ENCODE measurements around the gene HNRNPR. TPM values are rescaled to one million over a fixed set of nuclear protein-coding genes. Genes with fewer than 3 reads are reported as not detected.
"Not testable (repeated sequence)": the region's sequence is repeated elsewhere in the genome, so short reads cannot be mapped to it uniquely, and the experiment has no call there.

Gene HNRNPR
- total RNA-seq, 4 donors from 2014 or later: 59.8 to 75.7 (median 69.4) TPM

DNA sequence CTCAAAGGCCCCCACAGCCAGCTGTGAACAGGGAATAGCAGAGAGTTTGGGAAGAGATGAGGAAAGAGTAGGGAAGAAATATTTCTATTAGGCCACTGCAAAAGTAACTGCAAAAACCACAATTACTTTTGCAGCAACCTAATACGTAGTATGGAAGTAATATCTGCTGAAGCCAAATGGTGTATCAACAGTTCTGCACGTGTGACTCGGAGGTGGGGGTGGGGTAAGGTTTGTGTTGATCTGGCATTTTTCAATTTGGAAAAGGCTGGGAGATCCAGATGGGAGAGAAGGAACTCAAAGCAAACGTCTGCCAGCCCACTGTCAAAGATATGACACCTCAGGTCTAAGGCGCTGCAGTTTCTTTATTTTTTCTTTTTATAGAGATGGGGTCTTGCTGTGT lies 36.6 kb upstream of the HNRNPR start:
- intact Hi-C loops (cut with DNase I): no loop called here
- TF ChIP-seq, protein P1, sequence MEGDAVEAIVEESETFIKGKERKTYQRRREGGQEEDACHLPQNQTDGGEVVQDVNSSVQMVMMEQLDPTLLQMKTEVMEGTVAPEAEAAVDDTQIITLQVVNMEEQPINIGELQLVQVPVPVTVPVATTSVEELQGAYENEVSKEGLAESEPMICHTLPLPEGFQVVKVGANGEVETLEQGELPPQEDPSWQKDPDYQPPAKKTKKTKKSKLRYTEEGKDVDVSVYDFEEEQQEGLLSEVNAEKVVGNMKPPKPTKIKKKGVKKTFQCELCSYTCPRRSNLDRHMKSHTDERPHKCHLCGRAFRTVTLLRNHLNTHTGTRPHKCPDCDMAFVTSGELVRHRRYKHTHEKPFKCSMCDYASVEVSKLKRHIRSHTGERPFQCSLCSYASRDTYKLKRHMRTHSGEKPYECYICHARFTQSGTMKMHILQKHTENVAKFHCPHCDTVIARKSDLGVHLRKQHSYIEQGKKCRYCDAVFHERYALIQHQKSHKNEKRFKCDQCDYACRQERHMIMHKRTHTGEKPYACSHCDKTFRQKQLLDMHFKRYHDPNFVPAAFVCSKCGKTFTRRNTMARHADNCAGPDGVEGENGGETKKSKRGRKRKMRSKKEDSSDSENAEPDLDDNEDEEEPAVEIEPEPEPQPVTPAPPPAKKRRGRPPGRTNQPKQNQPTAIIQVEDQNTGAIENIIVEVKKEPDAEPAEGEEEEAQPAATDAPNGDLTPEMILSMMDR (IDR thresholded peaks at IDR 0.05): no peak
- TF ChIP-seq EP300 (IDR thresholded peaks at IDR 0.05): no peak
- no peak for TF ChIP-seq POLR2AphosphoS5 (IDR thresholded peaks at IDR 0.05)
- TF ChIP-seq POLR2A (IDR thresholded peaks at IDR 0.05; ENCODE audit: low read depth): no peak
- DNase-seq (ENCODE audit: extremely low spot score): no peak
- Histone ChIP-seq H3K4me1 (peaks cover 23 to 54% (median 41%) of the 10 kb centered on the region in 4 donors), H3K27ac (replicated peaks in 1 of 4) (peak overlapping the region in 1 of 4 donors; percentile 33), H3K9me3 (no peaks in the 10 kb centered on the region), H3K36me3 (peaks cover 7 to 37% (median 15%) of the 10 kb centered on the region in 4 donors), H3K4me3 (no peak overlapping the region), H3K27me3 (no peaks in the 10 kb centered on the region)
- 46% methylated on average over 5 of the region's 5 CpGs for WGBS

DNA sequence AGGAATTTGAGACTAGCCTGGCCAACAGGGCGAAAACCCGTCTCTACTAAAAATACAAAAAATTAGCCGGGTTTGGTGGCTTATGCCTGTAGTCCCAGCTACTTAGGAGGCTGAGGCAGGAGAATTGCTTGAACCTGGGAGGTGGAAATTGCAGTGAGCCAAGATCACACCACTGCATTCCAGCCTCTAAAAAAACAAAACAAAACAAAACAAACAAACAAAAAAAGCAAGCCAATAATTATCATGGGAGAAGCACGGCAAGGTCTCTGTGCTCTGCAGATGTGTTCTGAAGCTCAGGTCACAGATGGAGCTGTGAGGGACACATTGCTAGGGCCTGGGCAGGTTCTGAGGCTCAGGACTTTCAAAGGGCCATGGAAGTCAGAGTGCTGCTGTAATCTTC lies 36.2 kb upstream of the HNRNPR start:
- 70% methylated on average over 4 of the region's 4 CpGs for WGBS
- H3K4me3 ChIP-seq; DNase-seq (ENCODE audit: extremely low spot score); intact Hi-C loops (cut with DNase I); H3K9me3 ChIP-seq; H3K27me3 ChIP-seq: not testable (repeated sequence)
- Histone ChIP-seq H3K4me1 (peaks cover 23 to 51% (median 41%) of the 10 kb centered on the region in 4 donors), H3K36me3 (peaks cover 7 to 32% (median 15%) of the 10 kb centered on the region in 4 donors), H3K27ac (replicated peaks in 1 of 4) (peak overlapping the region in 1 of 4 donors; percentile 33)

DNA sequence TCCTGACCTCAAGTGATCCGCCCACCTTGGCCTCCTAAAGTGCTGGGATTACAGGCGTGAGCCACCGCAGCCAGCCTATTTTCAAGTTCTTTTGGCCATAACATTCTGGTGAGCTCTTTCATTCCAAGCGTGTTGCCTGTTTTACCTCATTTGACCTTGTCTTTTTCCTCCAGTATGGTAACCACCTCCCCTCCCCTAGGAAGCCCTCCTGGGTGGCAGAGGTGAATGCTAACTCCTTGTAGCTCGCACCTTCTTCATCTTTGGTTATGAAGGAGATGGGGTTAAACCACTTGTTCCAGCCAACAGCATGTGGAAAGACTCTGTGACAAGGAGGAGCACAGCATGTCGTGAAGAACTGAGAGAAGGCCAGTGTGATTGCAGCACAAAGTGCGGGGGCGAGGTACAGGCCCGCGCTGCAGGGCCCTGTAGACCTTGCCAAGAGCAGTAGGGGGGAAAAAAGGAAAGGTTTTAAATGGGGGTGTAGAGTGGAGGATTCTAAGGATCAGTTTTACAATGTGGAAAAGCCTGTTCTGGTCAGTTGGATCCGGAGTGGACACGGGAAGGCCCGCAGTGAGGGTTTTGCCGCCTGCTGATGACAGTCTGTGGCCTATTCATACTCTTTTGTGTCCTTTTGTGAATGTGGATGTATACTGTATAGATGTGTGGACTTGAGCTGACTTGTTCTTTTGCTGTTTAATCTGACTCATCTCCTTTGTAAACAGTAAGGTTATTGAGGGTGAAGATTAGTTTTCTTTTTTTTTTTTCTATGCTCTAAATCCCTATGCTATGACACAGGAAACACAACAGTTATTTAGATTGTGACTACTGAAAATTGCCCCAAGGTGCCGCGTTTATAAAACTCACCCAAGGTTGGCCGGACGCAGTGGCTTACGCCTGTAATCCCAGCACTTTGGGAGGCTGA lies 33.1 kb upstream of the HNRNPR start:
- H3K36me3 ChIP-seq: peaks cover 7 to 16% (median 8%) of the 10 kb centered on the region in 4 donors
- TF ChIP-seq EP300 (IDR thresholded peaks at IDR 0.05) (no peak), POLR2A (IDR thresholded peaks at IDR 0.05; ENCODE audit: low read depth) (no peak), POLR2AphosphoS5 (IDR thresholded peaks at IDR 0.05) (peak; percentile 24 to 44)
- TF ChIP-seq, protein P1 (IDR thresholded peaks at IDR 0.05): no peak
- H3K27ac ChIP-seq (replicated peaks in 1 of 4): peak overlapping the region; percentile 60 to 82 (median 74)
- intact Hi-C loops (cut with DNase I): no loop called here
- H3K4me3 ChIP-seq: no peak overlapping the region
- no peaks in the 10 kb centered on the region for H3K27me3 ChIP-seq
- H3K4me1 ChIP-seq: peaks cover 13 to 34% (median 28%) of the 10 kb centered on the region in 4 donors
- no peak for DNase-seq (ENCODE audit: extremely low spot score)
- no peaks in the 10 kb centered on the region for H3K9me3 ChIP-seq
- WGBS: 53% methylated on average over 19 of the region's 19 CpGs

GRCh38 chr1:23374079-23374735 lies 30.1 kb upstream of the HNRNPR start:
- intact Hi-C loops (cut with DNase I); DNase-seq (ENCODE audit: extremely low spot score); H3K36me3 ChIP-seq; H3K27ac ChIP-seq (replicated peaks in 1 of 4); H3K4me3 ChIP-seq; H3K27me3 ChIP-seq; H3K9me3 ChIP-seq: not testable (repeated sequence)
- peaks cover 36 to 62% (median 55%) of the 10 kb centered on the region in 4 donors for H3K4me1 ChIP-seq
- 92% methylated on average over 12 of the region's 12 CpGs for WGBS

DNA sequence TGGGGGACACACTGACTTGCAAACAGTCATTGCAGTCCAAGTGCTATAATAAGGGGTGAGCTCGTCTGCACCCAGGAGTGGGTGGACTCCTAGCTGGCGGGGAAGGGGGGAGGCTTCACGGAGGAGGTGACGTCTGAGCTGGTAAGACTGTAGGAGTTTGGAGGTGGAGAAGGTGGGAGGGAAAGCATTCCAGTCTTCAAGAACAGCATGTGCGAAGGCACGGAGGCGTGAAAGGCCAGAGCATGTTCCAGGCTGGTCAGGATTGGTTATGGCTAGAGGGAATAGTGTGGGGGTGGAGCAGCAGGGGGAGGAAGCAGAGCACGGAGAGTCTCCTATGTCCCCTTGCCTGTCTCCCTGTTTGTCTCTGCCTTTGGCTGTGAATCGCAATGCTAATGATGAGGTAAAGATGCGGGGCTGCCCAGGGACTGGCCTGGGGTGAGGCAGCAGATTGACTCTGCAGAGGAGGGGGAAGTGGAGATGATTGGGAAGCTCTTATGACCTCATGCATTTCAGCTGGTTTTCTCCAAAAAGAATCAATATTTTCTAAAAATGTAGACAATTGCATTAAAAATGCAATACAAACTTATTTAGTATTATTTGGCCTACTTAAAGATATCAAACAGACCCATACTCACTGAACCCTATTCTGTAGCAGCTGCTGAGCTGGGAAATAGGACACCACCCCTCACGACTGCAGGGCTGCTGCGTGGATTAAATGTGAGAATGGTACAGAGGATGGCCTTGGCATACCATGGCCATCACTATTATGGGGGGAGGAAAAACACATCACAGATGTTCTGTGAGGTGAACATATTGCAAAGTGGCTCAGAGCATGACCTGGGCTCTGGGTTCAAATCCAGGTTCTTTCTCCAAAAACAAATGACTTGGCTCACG lies 28.1 kb upstream of the HNRNPR start:
- WGBS: 64% methylated on average over 13 of the region's 13 CpGs
- Histone ChIP-seq H3K27ac (replicated peaks in 1 of 4) (peak overlapping the region in 2 of 4 donors; percentile 94 to 97), H3K27me3 (no peaks in the 10 kb centered on the region), H3K9me3 (no peaks in the 10 kb centered on the region), H3K36me3 (no peaks in the 10 kb centered on the region), H3K4me3 (no peak overlapping the region), H3K4me1 (peaks cover 32 to 54% (median 49%) of the 10 kb centered on the region in 4 donors)
- no peak for DNase-seq (ENCODE audit: extremely low spot score)
- TF ChIP-seq EP300 (IDR thresholded peaks at IDR 0.05): no peak
- no peak for TF ChIP-seq POLR2AphosphoS5 (IDR thresholded peaks at IDR 0.05)
- TF ChIP-seq, protein P1 (IDR thresholded peaks at IDR 0.05): no peak
- TF ChIP-seq POLR2A (IDR thresholded peaks at IDR 0.05; ENCODE audit: low read depth): no peak
- intact Hi-C loops (cut with DNase I): no loop called here
